Measurements from ENCODE around the gene RFTN1. TPM values are rescaled to one million over a fixed set of nuclear protein-coding genes. Genes with fewer than 3 reads are reported as not detected.

RFTN1 gene
- total RNA-seq, 4 donors from 2014 or later: 113 to 137 (median 122) TPM

GRCh38 chr3:16289144-16289889 lies 224.2 kb downstream of the RFTN1 start:
- Histone ChIP-seq H3K36me3 (peaks cover 0 to 33% (median 0%) of the 10 kb centered on the region in 3 donors), H3K9me3 (no peaks in the 10 kb centered on the region), H3K27ac (peak overlapping the region in 1 of 4 donors; percentile 1), H3K4me1 (peaks cover 0 to 34% (median 9%) of the 10 kb centered on the region in 4 donors), H3K4me3 (no peak overlapping the region), H3K27me3 (no peaks in the 10 kb centered on the region)
- DNase-seq (ENCODE audit: low spot score in 2 of 2): no peak
- TF ChIP-seq CTCF (IDR thresholded peaks at IDR 0.05) (no peak), EP300 (IDR thresholded peaks at IDR 0.05) (no peak), POLR2A (IDR thresholded peaks at IDR 0.05) (no peak)
- 86 to 91% methylated on average over 2 of the region's 2 CpGs for WGBS, 2 donors

- H3K27me3 ChIP-seq: no peaks in the 10 kb centered on the region
- no peak overlapping the region for H3K4me3 ChIP-seq
- WGBS, 2 donors: 73 to 75% methylated on average over 1 of the region's 1 CpG
- H3K9me3 ChIP-seq: no peaks in the 10 kb centered on the region
- peaks cover 0 to 36% (median 0%) of the 10 kb centered on the region in 3 donors for H3K36me3 ChIP-seq
- TF ChIP-seq CTCF (IDR thresholded peaks at IDR 0.05): no peak
- no peak for TF ChIP-seq POLR2A (IDR thresholded peaks at IDR 0.05)
- no peak for TF ChIP-seq EP300 (IDR thresholded peaks at IDR 0.05)
- DNase-seq (ENCODE audit: low spot score in 2 of 2): no peak
- H3K27ac ChIP-seq: peak overlapping the region in 1 of 4 donors; percentile 30
- H3K4me1 ChIP-seq: peaks cover 0 to 34% (median 9%) of the 10 kb centered on the region in 4 donors
Measured at GRCh38 chr3:16288664-16289063, 224.8 kb downstream of the RFTN1 start.

- Histone ChIP-seq H3K36me3 (peaks cover 0 to 51% (median 0%) of the 10 kb centered on the region in 3 donors), H3K4me3 (peak overlapping the region in 1 of 4 donors; percentile 28), H3K9me3 (no peaks in the 10 kb centered on the region), H3K4me1 (peaks cover 0 to 34% (median 9%) of the 10 kb centered on the region in 4 donors), H3K27me3 (no peaks in the 10 kb centered on the region), H3K27ac (peak overlapping the region in 2 of 4 donors; percentile 51 to 61)
- 75 to 77% methylated on average over 6 of the region's 6 CpGs for WGBS, 2 donors
- no peak for TF ChIP-seq POLR2A (IDR thresholded peaks at IDR 0.05)
- TF ChIP-seq CTCF (IDR thresholded peaks at IDR 0.05): no peak
- no peak for TF ChIP-seq EP300 (IDR thresholded peaks at IDR 0.05)
- no peak for DNase-seq (ENCODE audit: low spot score in 2 of 2)
Measured at GRCh38 chr3:16286751-16287543, 226.6 kb downstream of the RFTN1 start.

- H3K4me1 ChIP-seq: peaks cover 0 to 34% (median 9%) of the 10 kb centered on the region in 4 donors
- peak overlapping the region in 1 of 4 donors; percentile 28 for H3K4me3 ChIP-seq
- TF ChIP-seq POLR2A (IDR thresholded peaks at IDR 0.05) (no peak), CTCF (IDR thresholded peaks at IDR 0.05) (no peak), EP300 (IDR thresholded peaks at IDR 0.05) (no peak)
- H3K36me3 ChIP-seq: peaks cover 0 to 53% (median 0%) of the 10 kb centered on the region in 3 donors
- peak overlapping the region in 2 of 4 donors; percentile 51 to 61 for H3K27ac ChIP-seq
- DNase-seq (ENCODE audit: low spot score in 2 of 2): no peak
- WGBS, 2 donors: 88 to 97% methylated on average over 3 of the region's 3 CpGs
- no peaks in the 10 kb centered on the region for H3K27me3 ChIP-seq
- H3K9me3 ChIP-seq: no peaks in the 10 kb centered on the region
Measured at GRCh38 chr3:16286161-16286560, 227.3 kb downstream of the RFTN1 start.

All from tibial nerve (tissue), 4 donors.